ENCODE data around the gene ALDH5A1. TPM values are rescaled to one million over a fixed set of nuclear protein-coding genes. Genes with fewer than 3 reads are reported as not detected.
A peak's percentile ranks its signal among the peaks of the same experiment; 100 is the strongest.

ALDH5A1 gene
- total RNA-seq, 1 donor from 2014 or later: 13.8 TPM

GRCh38 chr6:24451581-24452388 lies 43.0 kb upstream of the ALDH5A1 start:
- Histone ChIP-seq H3K4me1 (no peaks in the 10 kb centered on the region), H3K36me3 (no peaks in the 10 kb centered on the region), H3K27me3 (ENCODE audit: low read depth) (no peaks in the 10 kb centered on the region), H3K27ac (peak overlapping the region; percentile 40), H3K4me3 (no peak overlapping the region), H3K9me3 (no peaks in the 10 kb centered on the region)
- TF ChIP-seq CTCF (IDR thresholded peaks at IDR 0.05): no peak
- ATAC-seq (peak; percentile 91 to 92), DNase-seq (peak; percentile 63)
- intact Hi-C loops (cut with DNase I): no loop called here

- Histone ChIP-seq H3K36me3 (no peaks in the 10 kb centered on the region), H3K9me3 (no peaks in the 10 kb centered on the region), H3K27me3 (ENCODE audit: low read depth) (no peaks in the 10 kb centered on the region), H3K4me1 (no peaks in the 10 kb centered on the region), H3K27ac (no peak overlapping the region), H3K4me3 (no peak overlapping the region)
- ATAC-seq (no peak), DNase-seq (no peak)
- intact Hi-C loops (cut with DNase I): no loop called here
- TF ChIP-seq CTCF (IDR thresholded peaks at IDR 0.05): no peak
Observed at GRCh38 chr6:24453921-24454320, 40.8 kb upstream of the ALDH5A1 start.

- no peaks in the 10 kb centered on the region for H3K4me1 ChIP-seq
- ATAC-seq (no peak), DNase-seq (no peak)
- no peak overlapping the region for H3K4me3 ChIP-seq
- TF ChIP-seq CTCF (IDR thresholded peaks at IDR 0.05): no peak
- H3K27me3 ChIP-seq (ENCODE audit: low read depth): no peaks in the 10 kb centered on the region
- no peaks in the 10 kb centered on the region for H3K9me3 ChIP-seq
- intact Hi-C loops (cut with DNase I): no loop called here
- H3K36me3 ChIP-seq: no peaks in the 10 kb centered on the region
- no peak overlapping the region for H3K27ac ChIP-seq
Observed at GRCh38 chr6:24454452-24454851, 40.3 kb upstream of the ALDH5A1 start.

GRCh38 chr6:24455061-24455460 lies 39.7 kb upstream of the ALDH5A1 start:
- Histone ChIP-seq H3K36me3 (no peaks in the 10 kb centered on the region), H3K27ac (no peak overlapping the region), H3K4me1 (no peaks in the 10 kb centered on the region), H3K4me3 (no peak overlapping the region), H3K27me3 (ENCODE audit: low read depth) (no peaks in the 10 kb centered on the region), H3K9me3 (no peaks in the 10 kb centered on the region)
- ATAC-seq (no peak), DNase-seq (no peak)
- intact Hi-C loops (cut with DNase I): no loop called here
- no peak for TF ChIP-seq CTCF (IDR thresholded peaks at IDR 0.05)

GRCh38 chr6:24458134-24458533 lies 36.6 kb upstream of the ALDH5A1 start:
- intact Hi-C loops (cut with DNase I): no loop called here
- no peak for DNase-seq
- Histone ChIP-seq H3K27ac (no peak overlapping the region), H3K9me3 (no peaks in the 10 kb centered on the region), H3K36me3 (no peaks in the 10 kb centered on the region), H3K4me3 (no peak overlapping the region), H3K4me1 (no peaks in the 10 kb centered on the region), H3K27me3 (ENCODE audit: low read depth) (no peaks in the 10 kb centered on the region)
- ATAC-seq: no peak
- TF ChIP-seq CTCF (IDR thresholded peaks at IDR 0.05): no peak
